ENCODE measurements around the gene EIF4E2.

DNA sequence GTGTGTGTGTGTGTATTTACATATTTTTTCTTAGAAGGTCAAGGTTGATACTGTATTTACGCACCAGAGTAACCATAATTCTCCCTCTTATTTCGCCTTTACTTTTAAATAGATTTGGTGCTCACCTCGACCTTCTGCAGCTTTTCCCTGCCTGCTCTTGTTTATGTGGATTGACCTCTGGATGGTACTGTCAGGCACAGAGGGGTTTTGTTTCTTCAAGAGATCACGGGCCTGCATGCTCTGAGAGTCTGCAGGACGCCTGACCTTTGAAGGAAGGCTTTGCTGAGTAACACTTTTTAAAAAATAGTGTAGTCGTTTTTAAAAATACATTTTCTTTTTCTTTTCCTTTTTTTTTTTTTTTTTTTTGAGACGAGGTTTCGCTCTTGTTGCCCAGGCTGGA, 64.8 kb downstream of the EIF4E2 start:
- TF ChIP-seq CTCF (IDR thresholded peaks at IDR 0.05) (no peak), POLR2A (IDR thresholded peaks at IDR 0.05) (no peak), POLR2AphosphoS5 (IDR thresholded peaks at IDR 0.05) (no peak), EP300 (IDR thresholded peaks at IDR 0.05) (no peak)

Data from upper lobe of left lung (tissue), 4 donors.